GM23338 (cell line): ENCODE data around the gene GRID1. TPM values are rescaled to one million over a fixed set of nuclear protein-coding genes. Genes with fewer than 3 reads are reported as not detected.

Experiments used
- ATAC-seq: fragments of 200-7000 bp; cut with Tn5 transposase; 3 replicates; pipeline ENCODE4 v1.9.1; 2020
- DNase-seq: peaks from one replicate; pipeline ENCODE4 v3.0.0-alpha.2; 2015; ENCODE audit warnings: low spot score
- H2AFZ ChIP-seq: fragments of 200-600 bp; sonication (generic); 2 replicates; pipeline ENCODE4 v1.8.0; 2016; ENCODE audit warnings: antibody characterized with exemption, mild to moderate bottlenecking, moderate library complexity
- H3F3A ChIP-seq: fragments of 200-600 bp; sonication (generic); replicated peaks from 2 replicates; pipeline ENCODE4 v1.8.0; 2017; ENCODE audit warnings: antibody characterized with exemption, mixed run types, low read depth
- H3K27ac ChIP-seq: fragments of 200-600 bp; sonication (generic); 2 replicates; pipeline ENCODE4 v1.6.1; 2016; ENCODE audit warnings: low read depth
- H3K27me3 ChIP-seq: fragments of 200-600 bp; sonication (generic); 2 replicates; pipeline ENCODE4 v1.8.0; 2016; ENCODE audit warnings: mild to moderate bottlenecking, mixed run types, moderate library complexity; ENCODE audit not compliant: insufficient read depth
- H3K36me3 ChIP-seq: fragments of 200-600 bp; sonication (generic); 2 replicates; pipeline ENCODE4 v1.8.0; 2016; ENCODE audit warnings: mild to moderate bottlenecking; ENCODE audit not compliant: insufficient read depth
- H3K4me1 ChIP-seq: fragments of 200-600 bp; sonication (generic); 2 replicates; pipeline ENCODE4 v1.8.0; 2016; ENCODE audit warnings: mild to moderate bottlenecking, moderate library complexity; ENCODE audit not compliant: insufficient read depth
- H3K4me2 ChIP-seq: fragments of 200-600 bp; sonication (generic); 2 replicates; pipeline ENCODE4 v1.7.1; 2017; ENCODE audit warnings: mixed run types
- H3K4me3 ChIP-seq: fragments of 200-600 bp; sonication (generic); 2 replicates; pipeline ENCODE4 v1.6.1; 2016; ENCODE audit warnings: mixed run types
- H3K79me2 ChIP-seq: fragments of 200-600 bp; sonication (generic); replicated peaks from 2 replicates; pipeline ENCODE4 v1.8.0; 2017; ENCODE audit warnings: mild to moderate bottlenecking; ENCODE audit not compliant: insufficient read depth
- H3K9me2 ChIP-seq: fragments of 200-600 bp; sonication (generic); 2 replicates; pipeline ENCODE4 v1.8.0; 2017; ENCODE audit not compliant: insufficient read depth
- H4K20me1 ChIP-seq: fragments of 200-600 bp; sonication (generic); replicated peaks from 2 replicates; pipeline ENCODE4 v1.8.0; 2017; ENCODE audit warnings: mild to moderate bottlenecking; ENCODE audit not compliant: insufficient read depth
- H3K27ac Mint-ChIP-seq: 2 replicates; pipeline ENCODE4 v1.8.0; 2020; ENCODE audit warnings: inconsistent platforms, mild to moderate bottlenecking, moderate library complexity, mixed read lengths
- H3K27me3 Mint-ChIP-seq: 3 replicates; pipeline ENCODE4 v1.8.0; 2022; ENCODE audit warnings: low read depth, mild to moderate bottlenecking, moderate library complexity, mixed read lengths, inconsistent platforms; ENCODE audit not compliant: insufficient read depth, poor library complexity
- H3K36me3 Mint-ChIP-seq: 3 replicates; pipeline ENCODE4 v1.8.0; 2021; ENCODE audit warnings: low read depth, mild to moderate bottlenecking, inconsistent platforms, moderate library complexity, mixed read lengths
- H3K4me1 Mint-ChIP-seq: 3 replicates; pipeline ENCODE4 v1.8.0; 2020; ENCODE audit warnings: mild to moderate bottlenecking, inconsistent platforms, mixed read lengths
- H3K4me3 Mint-ChIP-seq: 3 replicates; pipeline ENCODE4 v1.8.0; 2021; ENCODE audit warnings: moderate library complexity, mild to moderate bottlenecking, inconsistent platforms, mixed read lengths
- H3K9me3 Mint-ChIP-seq: 3 replicates; pipeline ENCODE4 v1.8.0; 2020; ENCODE audit warnings: moderate library complexity, mild to moderate bottlenecking, inconsistent platforms, mixed read lengths
- CREB1 ChIP-seq: fragments of 250-450 bp; sonication (Bioruptor Pico); IDR thresholded peaks from 2 replicates; pipeline ENCODE4 v1.5.0; 2020; ENCODE audit warnings: low read depth, mild to moderate bottlenecking, moderate library complexity
- CTCF ChIP-seq, 2 experiments: fragments of 200-600 bp in 1 of 2; sonication (generic) in 1 of 2; conservative IDR thresholded peaks; 2 replicates each; pipeline versions ENCODE4 v1.5.1 to v1.6.1; 2016 to 2017; ENCODE audit warnings: antibody characterized with exemption in 2 of 2, low read depth in 2 of 2, mild to moderate bottlenecking in 2 of 2, moderate library complexity in 1 of 2
- EZH2phosphoT487 ChIP-seq: fragments of 200-600 bp; sonication (generic); IDR thresholded peaks from one replicate; pipeline ENCODE4 v1.8.1; 2018; ENCODE audit warnings: antibody characterized with exemption; ENCODE audit not compliant: unreplicated experiment
- JUNB ChIP-seq: IDR thresholded peaks from one replicate; pipeline ENCODE4 v1.6.1; 2016; ENCODE audit warnings: antibody characterized with exemption; ENCODE audit not compliant: unreplicated experiment
- NANOG ChIP-seq: IDR thresholded peaks from 2 replicates; pipeline ENCODE4 v1.6.1; 2016; ENCODE audit warnings: antibody characterized with exemption, borderline replicate concordance
- REST ChIP-seq: IDR thresholded peaks from one replicate; pipeline ENCODE4 v1.6.1; 2018; ENCODE audit warnings: antibody characterized with exemption; ENCODE audit not compliant: unreplicated experiment
- STAT1 ChIP-seq: IDR thresholded peaks from one replicate; pipeline ENCODE4 v1.6.1; 2016; ENCODE audit warnings: antibody characterized with exemption; ENCODE audit not compliant: unreplicated experiment
- ZNF331 ChIP-seq: fragments of 250-450 bp; sonication (Bioruptor Pico); IDR thresholded peaks from 2 replicates; pipeline ENCODE4 v1.5.0; 2020; ENCODE audit warnings: low read depth, mild to moderate bottlenecking, moderate library complexity
- ZNF462 ChIP-seq: fragments of 250-450 bp; sonication (Bioruptor Pico); IDR thresholded peaks from 2 replicates; pipeline ENCODE4 v1.5.0; 2020; ENCODE audit warnings: mild to moderate bottlenecking, moderate library complexity
- polyA plus RNA-seq: library from polyadenylated mRNA; unstranded; fragments of >200 nt; fragmentation: Nextera tagmentation; extraction: Ambion mirVana; gene quantifications from 2 replicates; pipeline ENCODE4 v1.2.1, GENCODE V29; 2016
- total RNA-seq: library from RNA; depleted of rRNA; stranded (reverse); fragments of >200 nt; shearing (Covaris generic); gene quantifications from 2 replicates; pipeline ENCODE4 v1.2.3, GENCODE V29; 2014

Gene GRID1
- total and polyA plus RNA-seq, 2 experiments from 2014 or later, result 0.14 to 0.15 TPM

- TF ChIP-seq CREB1 (CRISPR knock-in tag), result no peak
- no peak for TF ChIP-seq JUNB
- TF ChIP-seq NANOG, result no peak
- no peak for TF ChIP-seq STAT1
- no peak for TF ChIP-seq ZNF462 (CRISPR knock-in tag)
- TF ChIP-seq EZH2phosphoT487, result no peak
Observed at GRCh38 chr10:86048973-86049372, 317.6 kb downstream of the GRID1 start (continued).

GRCh38 chr10:86048571-86048970, 318.0 kb downstream of the GRID1 start:
- H3K27ac ChIP-seq, result no peak overlapping the region
- H3K4me1 ChIP-seq, result no peaks in the 10 kb centered on the region
- H4K20me1 ChIP-seq, result no peaks in the 10 kb centered on the region
- no peak overlapping the region for H2AFZ ChIP-seq
- Mint-ChIP-seq H3K4me1 (no peaks in the 10 kb centered on the region; the same call in 2 of the 3 replicates), H3K9me3 (peaks cover 64% of the 10 kb centered on the region), H3K27me3 (no peaks in the 10 kb centered on the region), H3K27ac (no peak overlapping the region), H3K4me3 (no peak overlapping the region), H3K36me3 (no peaks in the 10 kb centered on the region)
- no peak for ATAC-seq
- H3K27me3 ChIP-seq, result no peaks in the 10 kb centered on the region
- H3K9me2 ChIP-seq, result no peaks in the 10 kb centered on the region
- H3K4me2 ChIP-seq, result no peak overlapping the region
- no peak for DNase-seq
- H3K79me2 ChIP-seq, result no peaks in the 10 kb centered on the region
- no peaks in the 10 kb centered on the region for H3F3A ChIP-seq
- H3K36me3 ChIP-seq, result no peaks in the 10 kb centered on the region
- no peak overlapping the region for H3K4me3 ChIP-seq
- TF ChIP-seq REST (no peak), EZH2phosphoT487 (no peak), ZNF331 (no peak), STAT1 (no peak), CTCF (conservative IDR thresholded peaks at IDR 0.05; ENCODE audit: low read depth in 2 of 2) (no peak)
